ENCODE data around the gene ZNF70. TPM values are rescaled to one million over a fixed set of nuclear protein-coding genes. Genes with fewer than 3 reads are reported as not detected.

Gene ZNF70
- total RNA-seq, 1 donor from 2014 or later: 5.3 TPM

DNA sequence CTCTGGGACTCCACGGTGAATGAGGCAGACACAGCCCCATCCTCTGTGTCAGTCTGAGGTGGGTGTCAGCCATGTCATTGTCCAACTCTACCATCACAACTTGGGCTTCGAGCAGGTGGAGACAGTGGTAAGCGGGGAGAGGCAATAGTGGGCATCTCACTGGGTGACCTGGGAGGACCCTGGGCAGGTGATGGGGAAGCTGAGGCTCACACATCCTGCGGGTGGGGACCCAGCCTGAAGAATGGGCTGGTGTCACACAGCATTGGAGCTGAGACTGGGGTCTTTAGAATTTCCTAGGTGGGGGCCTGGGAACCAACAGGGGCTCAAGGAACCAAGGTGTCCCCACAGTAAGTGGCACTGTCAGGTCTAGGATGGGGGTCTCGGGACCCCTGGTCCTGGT is 28.8 kb upstream of the ZNF70 start:
- no peak for DNase-seq (ENCODE audit: low spot score)

- no peak for DNase-seq (ENCODE audit: low spot score)
Measured at GRCh38 chr22:23779083-23779482, 28.2 kb upstream of the ZNF70 start.

- no peak for DNase-seq (ENCODE audit: low spot score)
Measured at GRCh38 chr22:23778577-23778900, 27.6 kb upstream of the ZNF70 start.

DNA sequence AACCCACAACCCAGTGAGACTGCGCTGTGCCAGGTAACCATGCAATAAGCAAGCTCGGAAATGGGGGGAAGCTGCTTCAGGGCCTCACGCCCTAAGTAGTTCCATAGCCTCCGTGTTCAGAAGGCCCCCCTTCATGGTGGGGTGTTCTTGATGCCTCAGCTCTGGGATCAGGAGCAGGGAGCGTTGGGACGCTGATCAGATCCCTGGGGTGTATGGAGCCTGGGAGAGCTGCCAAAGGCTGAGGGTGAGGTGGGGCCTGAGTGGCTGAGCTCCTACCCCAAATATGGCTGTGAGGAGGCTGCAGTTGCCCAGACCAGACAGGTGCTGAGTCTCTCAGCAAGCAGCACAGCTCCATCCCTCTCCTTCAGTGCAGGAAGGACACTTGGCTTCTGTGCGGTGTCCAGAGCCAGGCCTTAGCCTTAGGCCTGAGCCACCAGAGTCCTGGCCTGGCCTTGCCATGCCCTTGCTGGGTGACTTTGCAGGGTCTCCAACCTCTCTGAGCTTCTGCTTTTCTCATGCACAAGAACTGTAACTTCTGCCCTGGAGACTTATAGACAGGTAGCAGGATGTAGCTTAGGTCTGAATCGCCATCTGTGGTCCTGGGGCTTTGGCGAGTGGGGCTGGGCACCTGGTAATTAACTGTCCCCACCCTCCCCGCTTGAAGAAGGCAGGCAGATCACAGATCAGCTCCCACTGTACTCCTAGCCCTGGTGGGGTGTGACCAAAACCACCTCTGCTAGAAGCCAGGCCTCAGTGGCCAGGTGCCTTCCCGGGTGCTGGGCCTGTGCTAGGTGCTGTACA is 27.1 kb upstream of the ZNF70 start:
- peak; percentile 54 for DNase-seq (ENCODE audit: low spot score)

- no peak for DNase-seq (ENCODE audit: low spot score)
Measured at GRCh38 chr22:23775779-23776375, 25.0 kb upstream of the ZNF70 start.

GRCh38 chr22:23774922-23775436 is 24.1 kb upstream of the ZNF70 start:
- peak; percentile 86 for DNase-seq (ENCODE audit: low spot score)

GRCh38 chr22:23774114-23774921 is 23.4 kb upstream of the ZNF70 start:
- no peak for DNase-seq (ENCODE audit: low spot score)

DNA sequence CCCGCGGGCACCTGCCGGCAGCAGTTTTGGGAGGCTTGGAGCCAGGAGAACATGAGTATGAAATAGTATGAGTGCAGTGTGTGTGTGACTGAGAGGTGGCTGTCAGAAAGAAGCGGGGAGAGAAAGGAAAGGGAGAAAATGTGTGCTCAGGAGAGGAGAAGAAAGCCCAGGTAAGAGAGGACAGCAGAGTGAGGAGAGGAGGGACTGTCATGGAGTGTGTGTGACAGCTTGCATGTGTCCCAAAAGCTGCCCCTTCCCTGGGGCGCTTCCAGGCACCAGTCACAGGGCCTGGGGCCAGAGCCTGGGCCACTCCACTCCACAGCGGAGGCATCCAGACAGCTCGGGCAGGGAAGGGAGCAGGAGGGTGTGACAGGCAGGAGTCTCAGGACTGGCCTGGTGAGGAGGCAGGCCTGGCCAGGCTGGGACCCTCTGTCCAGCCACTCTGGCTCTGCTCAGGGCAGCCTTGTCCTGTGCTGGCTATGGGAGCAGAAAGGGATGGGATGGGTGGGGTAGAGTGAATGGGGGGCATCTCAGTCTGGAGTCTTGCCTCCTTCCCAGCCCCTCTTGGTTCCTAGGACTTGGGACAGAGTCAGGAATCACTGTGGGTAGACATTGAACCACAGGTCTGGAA is 22.7 kb upstream of the ZNF70 start:
- no peak for DNase-seq (ENCODE audit: low spot score)

- DNase-seq (ENCODE audit: low spot score): peak; percentile 59
Measured at GRCh38 chr22:23772649-23773473, 21.9 kb upstream of the ZNF70 start, which contains the start of gene MMP11. MMP11 (plus strand) TSS chr22:23772849; CDS start chr22:23772871, 22 bp downstream.

- DNase-seq (ENCODE audit: low spot score): no peak
Measured at GRCh38 chr22:23772315-23772648, 21.4 kb upstream of the ZNF70 start.

DNA sequence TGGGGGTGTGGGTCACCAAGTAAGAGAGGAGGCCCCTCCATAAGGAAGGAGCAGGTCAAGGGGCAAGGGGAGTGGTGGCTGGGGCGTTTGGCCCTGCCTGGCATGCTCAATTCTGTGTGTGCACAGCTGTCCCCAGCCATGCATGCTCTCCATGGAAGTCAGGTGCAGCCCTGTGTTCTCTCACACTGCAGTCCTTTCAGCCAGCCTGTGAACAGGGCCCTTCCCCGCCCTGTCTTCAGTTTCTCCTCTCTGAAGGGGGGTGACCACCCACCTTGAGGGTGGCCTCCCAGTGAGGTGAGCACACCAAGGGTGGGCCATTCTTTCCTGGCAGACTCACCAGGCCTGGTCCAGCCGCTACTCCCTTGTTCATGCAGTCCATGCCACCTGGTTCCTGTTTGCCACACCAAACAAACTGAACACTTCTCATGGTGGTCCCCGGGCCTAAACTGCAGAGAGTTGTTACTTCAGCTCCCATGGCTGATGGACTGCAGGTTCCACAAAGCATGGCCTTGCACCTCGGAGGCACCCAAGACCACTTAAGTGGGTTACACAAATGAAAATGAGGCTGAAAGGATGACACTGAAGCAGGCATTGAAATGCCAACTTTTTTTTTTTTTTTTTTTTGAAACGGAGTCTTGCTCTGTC is 18.5 kb upstream of the ZNF70 start:
- no peak for DNase-seq (ENCODE audit: low spot score)

GRCh38 chr22:23767673-23768548 is 17.0 kb upstream of the ZNF70 start, which contains the start of gene CHCHD10:
CHCHD10 (minus strand) TSS chr22:23767972; CDS start chr22:23767874, 98 bp downstream.
- peak; percentile 82 for DNase-seq (ENCODE audit: low spot score)

DNA sequence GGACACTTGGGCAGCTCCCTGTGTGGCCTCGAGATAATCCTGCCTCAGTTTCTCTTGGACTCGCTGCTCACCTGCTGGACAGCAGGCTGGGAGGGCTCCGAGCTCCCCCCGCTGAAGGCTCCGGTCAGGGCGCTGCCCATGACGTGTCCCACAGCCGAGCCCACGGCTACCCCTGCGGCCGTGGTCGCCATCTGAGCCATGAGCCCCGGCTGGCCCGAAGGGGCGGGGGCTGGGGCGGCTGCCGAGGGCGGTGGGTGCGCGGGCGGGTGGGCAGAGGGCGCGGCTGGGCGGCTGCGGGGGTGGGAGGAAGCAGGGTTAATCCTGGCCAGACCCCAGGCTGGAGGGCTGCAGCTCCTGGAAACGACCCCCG is 16.4 kb upstream of the ZNF70 start:
- no peak for DNase-seq (ENCODE audit: low spot score)

- DNase-seq (ENCODE audit: low spot score): no peak
Measured at GRCh38 chr22:23764899-23765881, 14.3 kb upstream of the ZNF70 start.

DNA sequence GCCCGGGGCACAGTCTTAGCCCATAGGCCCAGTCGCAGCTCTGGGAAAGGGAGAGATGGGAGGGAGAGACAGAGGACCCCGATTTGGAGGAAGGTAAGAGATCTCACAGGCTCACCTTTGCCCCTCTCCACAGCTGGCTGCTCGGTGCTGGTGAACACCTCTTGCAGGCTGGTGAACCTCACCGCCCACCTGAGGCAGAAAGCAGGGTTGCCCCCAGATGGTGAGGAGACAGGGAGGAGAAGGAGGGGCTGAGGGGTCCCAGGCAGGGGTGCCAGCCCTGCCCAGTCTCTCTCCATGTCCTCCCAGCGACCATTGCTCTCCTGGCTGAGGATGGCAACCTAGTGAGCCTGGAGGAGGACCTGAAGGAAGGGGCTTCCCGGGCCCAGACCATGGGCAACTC is 13.0 kb upstream of the ZNF70 start:
- DNase-seq (ENCODE audit: low spot score): peak; percentile 21

- no peak for DNase-seq (ENCODE audit: low spot score)
Measured at GRCh38 chr22:23763579-23763945, 12.7 kb upstream of the ZNF70 start.

GRCh38 chr22:23762842-23763578 is 12.1 kb upstream of the ZNF70 start, which contains the start of gene C22orf15:
C22orf15 (plus strand) TSS chr22:23762990; CDS start chr22:23763307, 317 bp downstream.
- DNase-seq (ENCODE audit: low spot score): peak; percentile 68

Measured in umbilical cord (tissue), 2 donors.